ENCODE results near the gene PPP3CA. TPM values are rescaled to one million over a fixed set of nuclear protein-coding genes. Genes with fewer than 3 reads are reported as not detected.
"Not testable (repeated sequence)": the region's sequence is repeated elsewhere in the genome, so short reads cannot be mapped to it uniquely, and the experiment has no call there.

PPP3CA gene
- total RNA-seq, 1 donor from 2014 or later = 78.2 TPM

DNA sequence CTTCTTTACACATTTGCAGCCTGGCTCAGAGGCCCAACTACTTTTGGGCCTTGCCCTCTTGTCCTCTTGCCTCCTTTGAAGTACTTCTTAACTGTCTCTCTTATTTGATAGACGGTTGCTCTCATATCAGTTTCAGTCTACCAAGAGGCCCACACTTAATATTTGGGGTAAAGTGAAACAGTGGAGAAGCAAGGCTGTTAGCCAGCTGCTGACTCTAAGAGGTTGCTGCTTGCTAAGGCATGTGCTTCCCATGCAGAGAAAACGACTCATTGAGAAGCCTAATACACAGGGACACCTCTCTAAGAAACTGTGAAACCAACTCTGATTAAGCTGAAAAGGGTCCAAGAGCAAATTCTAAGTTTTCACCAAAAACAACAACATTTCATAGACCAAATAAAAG, 94.6 kb downstream of the PPP3CA start:
- peak; percentile 34 for DNase-seq

DNA sequence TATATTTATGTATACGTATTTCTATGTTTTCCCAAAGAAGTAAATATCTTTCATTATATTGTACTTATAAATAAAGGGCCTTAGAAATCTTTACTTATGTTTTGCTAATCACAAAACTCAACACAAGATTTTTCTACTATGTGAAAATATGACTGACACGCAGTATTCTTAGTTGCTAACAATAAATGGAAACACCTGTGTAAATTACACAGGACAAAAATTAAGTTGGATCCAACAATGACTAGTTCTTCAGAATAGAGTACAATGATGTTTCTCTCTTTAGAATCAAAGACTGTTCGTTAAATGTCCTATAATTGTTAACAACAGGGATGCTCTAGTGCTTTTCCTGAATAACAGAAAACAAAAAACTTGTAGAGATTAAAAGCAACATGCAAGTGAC, 96.1 kb downstream of the PPP3CA start:
- no peak for DNase-seq

DNA sequence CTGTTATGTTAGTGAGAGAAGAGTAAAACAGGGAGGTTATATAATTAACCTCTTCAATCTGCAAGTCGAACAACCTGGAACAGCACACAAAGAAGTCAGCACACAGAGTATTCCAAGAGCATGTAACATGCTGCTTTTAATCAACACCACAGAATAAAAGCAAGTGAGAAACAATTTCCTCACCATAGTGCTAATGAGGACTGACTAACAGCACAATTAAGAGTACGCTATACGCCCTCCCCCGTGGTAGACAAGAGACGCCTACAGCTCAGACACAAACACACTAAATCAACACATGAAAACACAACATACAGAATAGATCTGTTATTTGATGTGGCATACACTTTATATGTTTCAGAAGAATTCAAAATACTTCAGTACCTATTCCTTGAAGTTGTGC, 103.0 kb downstream of the PPP3CA start:
- DNase-seq = no peak

DNA sequence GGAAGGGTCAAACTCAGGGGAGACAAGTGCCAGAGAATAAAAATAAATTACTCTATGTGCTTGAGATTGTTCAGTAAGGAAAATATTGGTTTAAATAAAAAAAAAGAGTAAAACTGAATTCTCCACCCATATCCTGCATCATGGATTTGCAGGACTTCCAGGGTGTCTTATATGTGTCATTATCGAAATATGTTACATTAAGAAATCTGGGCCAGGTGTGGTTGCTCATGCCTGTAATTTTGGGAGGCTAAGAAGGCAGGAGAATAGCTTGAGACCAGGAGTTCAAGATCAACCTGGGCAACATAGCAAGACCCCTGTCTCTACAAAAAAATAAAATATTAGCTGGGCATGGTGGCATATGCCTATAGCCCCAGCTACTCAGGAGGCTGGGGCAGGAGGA, 104.9 kb downstream of the PPP3CA start:
- DNase-seq = no peak

DNA sequence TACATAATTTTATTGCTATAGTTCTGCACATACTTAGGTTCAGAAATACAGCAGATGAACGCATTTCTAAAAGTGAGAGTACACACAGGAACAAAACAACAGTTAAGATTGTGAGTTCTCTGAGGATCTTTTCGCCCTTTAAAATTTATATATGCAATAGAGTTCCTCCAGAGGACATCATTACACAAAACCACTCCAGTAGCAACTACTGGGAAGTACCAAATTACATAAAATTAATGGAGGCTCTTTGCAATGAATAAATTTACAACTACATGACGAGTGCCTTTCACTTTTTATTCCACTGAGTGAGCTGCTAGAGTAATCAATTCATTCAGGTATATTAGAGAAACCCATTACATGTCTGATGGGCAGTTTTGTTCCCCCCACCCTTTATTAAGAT, 107.2 kb downstream of the PPP3CA start:
- no peak for DNase-seq

DNA sequence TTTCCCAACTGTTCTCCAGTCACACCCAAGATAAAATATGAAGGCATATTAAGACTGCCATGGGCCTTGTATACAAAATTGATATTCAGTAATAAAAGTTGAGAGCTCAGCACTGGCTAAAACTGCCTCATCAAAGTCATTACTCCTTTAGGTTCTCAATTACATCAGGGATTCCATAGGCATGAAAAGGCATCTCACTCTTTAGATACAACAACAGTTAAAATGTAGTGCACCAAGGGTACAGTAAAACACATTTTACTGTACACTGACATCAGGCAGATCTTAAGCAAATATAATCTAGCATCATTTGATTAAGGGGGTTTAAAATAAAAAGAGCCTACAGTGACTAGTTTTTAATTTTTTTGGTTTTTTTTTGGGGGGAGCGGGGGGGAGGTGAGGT, 107.7 kb downstream of the PPP3CA start:
- no peak for DNase-seq

DNA sequence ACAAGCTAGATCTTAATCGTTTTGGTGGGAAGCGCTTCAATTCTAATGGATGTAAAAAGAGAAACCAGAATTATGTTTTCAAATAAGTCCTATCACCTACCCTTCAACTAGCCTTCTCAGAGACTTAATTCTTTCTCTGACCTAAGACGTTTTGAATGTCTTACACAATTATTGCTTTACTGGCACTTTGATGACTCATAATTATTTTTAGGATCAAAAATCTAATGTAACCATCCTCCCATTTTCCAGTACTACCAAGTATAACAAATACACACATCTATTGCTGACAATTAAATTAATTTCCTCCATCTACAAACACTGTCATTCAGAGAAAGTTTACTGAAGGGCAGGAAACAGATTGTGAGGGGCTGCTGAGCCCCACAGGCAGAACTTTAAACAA, 108.6 kb downstream of the PPP3CA start:
- DNase-seq = no peak

DNA sequence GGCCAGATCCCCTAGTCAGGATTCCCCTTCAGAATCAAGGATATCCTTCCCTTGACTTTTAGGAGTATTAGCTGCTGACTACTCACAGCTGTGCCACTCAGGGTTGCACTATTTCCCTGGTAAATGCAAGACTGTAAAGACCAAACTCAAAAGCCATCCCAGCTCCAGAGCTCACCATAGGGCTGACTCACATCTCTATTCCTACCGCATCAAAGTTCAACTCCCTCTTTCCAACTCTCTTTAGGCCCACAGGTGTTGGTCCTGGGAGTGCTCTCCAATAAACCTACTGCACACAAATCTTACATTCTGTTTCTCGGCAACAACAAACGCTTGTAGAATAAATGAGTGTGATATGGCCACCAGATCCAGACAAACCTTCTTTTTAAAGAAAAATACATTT, 109.6 kb downstream of the PPP3CA start:
- no peak for DNase-seq

DNA sequence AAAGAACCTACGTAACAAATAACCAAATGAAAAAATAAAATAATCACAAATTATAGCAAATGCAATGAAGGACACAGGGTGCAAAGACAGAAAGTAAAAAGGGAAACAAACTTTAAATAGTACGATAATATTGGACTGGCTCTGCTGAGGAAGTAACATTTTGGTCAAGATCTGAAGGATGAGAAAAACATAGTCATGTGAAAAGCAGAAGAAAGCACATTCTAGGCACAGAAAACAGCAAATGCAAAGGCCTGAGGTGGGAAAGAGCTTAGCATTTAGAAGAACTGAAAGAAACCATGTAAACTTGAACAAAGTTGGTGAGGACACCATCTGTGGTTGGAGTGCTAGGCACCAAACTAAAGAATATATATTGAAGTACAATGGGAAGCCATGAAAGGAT, 111.2 kb downstream of the PPP3CA start:
- DNase-seq = no peak

DNA sequence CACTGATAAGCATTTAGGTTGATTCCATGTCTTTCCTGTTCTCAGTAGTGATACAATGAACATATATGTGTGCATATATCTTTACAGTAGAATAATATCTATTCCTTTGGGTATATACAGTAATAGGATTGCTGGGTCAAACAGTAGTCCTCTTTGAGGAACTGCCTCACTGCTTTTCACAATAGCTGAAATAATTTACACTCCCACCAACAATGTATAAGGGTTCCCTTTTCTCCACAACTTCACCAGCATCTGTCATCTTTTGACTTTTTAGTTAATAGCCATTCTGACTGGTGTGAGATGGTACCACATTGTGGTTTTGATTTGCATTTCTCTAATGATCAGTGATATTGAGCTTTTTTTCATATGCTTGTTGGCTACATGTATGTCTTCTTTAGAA, 113.2 kb downstream of the PPP3CA start:
- not testable (repeated sequence) for DNase-seq

DNA sequence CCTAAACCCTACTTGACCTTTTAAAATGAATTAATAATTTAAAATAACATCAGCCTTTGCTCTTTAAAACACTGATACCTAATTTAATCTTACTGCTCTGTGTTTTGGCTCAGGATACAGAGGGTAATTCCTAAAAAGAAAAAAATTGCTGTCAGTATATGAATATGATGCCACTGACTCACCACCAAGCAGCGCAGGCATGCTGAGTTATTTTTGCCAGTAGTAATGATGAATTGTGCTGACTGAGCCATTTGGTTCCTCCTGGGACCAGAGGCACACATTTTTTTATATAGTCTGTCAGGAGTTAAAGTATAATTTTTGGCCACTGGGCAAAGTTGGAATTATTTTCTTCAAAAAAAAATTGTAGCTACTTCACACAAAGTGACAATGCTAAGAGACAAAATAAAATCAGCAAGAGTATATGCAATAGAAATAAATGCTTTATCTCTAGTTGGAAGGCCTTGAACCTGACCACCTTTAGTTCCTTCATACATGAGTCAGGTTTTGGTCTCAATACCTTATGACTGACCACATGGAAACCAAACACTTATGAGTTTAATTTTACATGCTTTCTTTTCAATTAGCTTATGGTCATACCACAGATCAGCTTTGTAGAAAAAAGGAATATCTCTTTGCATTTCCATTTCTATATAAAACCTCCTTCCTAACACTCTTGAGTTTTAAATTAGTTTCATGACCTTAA, 115.1 kb downstream of the PPP3CA start:
- DNase-seq = peak; percentile 15

DNA sequence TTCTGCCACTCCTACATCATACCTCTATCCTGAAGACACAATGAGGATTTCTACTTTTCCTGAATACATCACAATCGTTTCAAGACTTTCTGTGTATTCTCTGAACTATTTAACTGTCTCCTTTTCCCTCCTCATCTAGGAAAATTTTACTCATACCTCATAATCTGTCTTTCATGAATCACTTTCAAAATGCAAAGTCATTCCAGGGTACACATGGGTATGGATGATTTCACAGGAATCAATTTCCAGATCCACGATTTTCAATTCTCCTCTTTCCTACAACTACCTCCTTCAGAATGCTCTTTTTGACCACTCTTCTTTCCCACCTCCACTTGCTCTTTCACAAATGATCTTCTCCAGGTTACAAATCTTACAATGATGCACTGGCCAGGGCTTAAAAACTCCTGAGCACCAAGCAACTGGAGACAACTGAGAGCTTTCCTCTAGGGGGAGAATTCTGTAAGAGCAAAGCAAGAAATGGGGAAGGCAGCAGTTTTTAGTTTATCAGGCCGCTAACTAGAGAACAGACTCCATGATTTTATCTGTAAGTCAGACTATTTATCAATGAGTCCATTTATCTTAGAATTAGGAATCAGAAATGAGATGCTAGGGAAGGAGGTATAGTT, 116.4 kb downstream of the PPP3CA start:
- no peak for DNase-seq

DNA sequence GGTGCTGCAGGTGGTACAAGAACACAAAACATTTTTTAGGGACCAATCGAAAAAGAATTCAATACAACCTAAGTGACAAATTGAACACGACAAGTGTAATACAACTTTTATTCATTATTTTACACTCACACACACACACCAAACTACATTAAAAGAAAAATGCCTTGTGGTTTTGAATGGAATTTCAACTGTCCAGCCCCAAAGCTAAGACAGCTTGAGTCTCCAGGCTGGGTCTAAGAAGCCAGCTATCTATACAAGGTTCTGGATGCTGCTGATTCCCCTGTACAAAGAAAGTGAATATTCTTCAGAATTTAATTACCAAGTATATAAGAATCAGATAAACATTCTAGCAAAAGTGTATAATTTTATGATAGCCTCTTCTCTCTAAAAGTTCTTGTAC, 118.2 kb downstream of the PPP3CA start:
- no peak for DNase-seq

DNA sequence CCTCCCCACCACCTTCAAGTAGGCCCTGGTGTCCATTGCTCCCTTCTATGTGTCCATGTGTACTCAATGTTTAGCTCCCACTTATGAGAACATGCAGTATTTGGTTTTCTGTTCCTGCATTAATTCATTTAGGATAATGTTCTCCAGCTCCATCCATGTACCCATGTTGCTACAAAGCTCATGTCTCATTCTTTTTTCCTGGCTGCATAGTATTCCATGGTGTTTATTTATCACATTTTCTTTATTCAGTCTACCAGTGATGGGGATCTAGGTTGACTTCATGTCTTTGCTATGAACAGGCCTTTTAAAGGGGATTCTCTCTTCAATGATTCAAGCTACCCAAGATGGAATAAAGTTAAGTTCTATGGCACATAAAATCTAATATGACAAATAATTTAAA, 119.6 kb downstream of the PPP3CA start:
- no peak for DNase-seq

DNA sequence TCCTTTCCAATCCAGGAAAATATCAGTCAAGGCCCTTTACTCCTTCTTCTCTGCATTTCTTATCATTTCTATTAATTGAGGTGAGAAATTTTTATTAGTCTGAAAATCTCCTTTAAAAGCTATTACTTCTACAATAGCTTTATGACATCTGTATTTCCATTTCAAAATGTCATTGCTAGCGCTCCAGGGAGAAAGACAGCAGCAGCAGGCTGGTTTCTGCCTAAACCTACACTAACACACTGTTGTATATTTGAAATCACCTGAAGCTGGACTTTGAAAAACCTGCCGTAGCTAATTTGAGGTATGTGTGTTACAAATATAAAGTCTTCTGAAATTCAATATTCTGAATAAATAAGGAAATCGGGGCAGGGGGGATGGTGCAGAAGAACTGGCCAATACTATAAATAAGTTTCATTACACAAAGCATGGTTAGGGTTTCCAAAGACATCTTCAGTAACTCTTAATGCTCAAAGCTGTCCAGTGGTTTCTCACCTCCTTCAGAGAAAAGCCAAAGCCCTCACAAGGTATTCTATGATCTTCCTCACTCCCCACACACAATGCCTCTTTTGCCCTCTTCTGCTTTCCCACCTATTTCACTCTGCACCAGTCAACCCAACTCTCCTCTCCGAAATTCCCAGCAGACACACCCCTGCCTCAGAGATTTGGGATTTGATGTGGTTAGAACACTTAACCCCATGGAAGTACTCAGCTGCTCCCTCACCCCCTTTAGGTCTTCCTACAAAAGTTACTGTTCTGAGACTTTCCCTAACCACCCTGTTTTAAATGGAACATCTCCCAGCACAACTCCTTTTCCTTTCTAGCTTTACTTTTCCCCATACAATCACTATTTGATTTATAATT, 122.7 kb downstream of the PPP3CA start:
- DNase-seq = no peak

DNA sequence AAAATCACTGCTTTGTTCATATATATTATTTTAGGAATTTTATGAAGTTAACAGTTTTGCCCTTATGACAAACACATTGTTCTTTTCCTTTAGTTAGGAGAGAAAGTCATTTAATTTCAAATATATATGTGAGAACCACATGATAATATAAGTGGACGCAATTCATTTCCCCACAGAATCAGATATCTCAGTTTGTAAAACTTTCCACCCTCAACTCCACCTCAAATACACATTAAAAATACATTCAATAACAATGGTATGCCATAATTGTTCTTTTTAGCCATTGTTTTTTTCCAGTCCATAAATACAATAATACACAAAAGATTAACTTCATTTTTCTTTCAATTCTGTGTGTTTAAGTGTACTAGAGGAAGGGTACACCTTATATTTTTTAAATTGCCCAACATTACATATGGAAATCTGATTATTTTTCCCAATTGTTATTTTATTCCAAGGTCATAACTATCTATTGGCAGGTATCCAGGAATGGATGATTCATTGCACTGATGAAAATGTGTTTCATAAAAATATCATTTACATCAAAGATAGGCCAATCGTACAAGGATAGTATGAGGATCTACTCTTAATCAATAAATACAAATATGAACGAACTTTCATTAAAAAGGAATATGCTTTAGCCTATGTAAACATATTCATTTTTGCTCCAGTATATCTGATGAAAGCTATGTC, 125.0 kb downstream of the PPP3CA start:
- DNase-seq = no peak

DNA sequence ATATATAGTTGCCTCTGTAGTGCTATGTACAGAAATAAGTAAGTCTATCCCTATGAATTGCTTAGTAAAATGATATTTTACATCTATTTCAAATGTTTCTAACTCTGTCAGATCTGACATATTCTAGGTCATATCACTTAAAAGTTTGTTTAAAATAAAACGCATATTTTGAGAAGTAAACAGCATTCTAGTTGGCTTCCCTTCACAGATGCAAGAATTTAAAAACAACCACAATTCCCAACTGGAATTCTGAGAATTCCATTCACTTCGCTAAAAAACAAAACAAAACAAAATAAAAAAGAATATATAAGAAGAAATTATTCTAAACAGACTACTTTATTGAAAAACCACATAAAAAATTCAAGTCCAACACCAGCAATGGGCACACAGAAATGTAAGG, 126.0 kb downstream of the PPP3CA start:
- no peak for DNase-seq

DNA sequence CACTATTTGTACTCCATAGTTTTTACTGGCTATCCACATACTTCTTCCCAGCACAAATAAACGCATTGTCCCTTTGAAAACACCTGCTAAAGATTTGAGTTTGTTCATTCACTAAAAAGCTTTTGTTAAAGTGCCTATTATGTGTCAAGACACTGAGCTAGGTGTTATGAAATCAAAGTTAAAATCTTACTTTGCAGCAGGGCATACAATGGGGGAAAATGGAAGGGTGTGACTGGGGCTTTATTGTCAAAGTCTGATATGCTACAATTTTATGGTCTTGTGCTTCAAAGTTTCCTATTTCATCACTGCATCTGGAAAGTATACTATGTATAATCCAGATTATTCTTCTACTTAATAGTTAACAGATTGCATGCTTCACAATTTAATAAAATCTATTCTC, 128.4 kb downstream of the PPP3CA start:
- no peak for DNase-seq

DNA sequence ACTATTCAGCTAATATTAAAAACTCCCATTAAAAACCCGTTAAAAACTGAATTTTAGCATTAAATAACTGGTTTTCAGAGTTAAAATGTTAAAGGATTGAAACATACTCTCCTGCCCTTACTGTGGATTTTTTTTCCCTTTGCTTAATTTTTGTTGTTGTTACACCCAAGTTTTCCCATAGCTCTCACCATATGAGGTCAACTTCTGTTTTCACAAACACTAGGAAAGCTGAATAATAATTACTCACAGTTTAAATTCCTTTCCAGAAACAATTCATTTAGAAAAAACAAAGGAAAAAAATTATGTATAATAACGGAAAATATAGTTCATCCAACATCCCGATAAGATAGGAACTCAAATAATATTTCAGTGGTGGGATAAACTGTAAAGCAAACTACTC, 129.0 kb downstream of the PPP3CA start:
- DNase-seq = no peak

DNA sequence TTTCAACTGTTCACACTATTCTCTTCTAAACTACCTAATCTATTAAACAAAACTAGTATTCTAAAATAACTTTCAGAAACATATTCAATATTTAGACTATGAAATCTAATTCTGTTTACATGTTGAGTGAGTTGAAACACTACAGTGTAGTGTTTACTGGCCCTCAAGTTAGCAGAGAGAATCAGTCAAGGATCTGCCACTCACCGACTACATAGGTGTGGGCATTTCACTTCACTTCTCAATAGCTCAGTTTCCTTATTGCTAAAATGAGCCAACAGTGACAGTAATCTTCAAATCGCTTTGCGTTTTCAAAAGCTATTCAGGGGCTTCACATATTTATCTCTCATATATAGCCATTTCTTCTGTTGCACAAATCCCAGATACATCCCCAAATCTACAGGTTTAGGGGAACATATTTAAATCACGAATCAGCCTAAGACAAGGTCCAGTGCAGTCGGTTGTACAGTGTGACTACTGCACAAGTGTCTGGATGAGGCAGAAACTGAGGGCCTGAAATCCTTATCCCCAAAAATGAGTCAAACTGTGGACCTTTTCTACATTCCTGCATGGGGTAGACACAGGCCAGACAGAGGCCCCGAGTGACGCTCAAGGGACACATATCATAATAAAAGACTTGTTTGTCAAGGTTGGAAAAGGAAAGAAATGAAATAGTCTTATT, 129.8 kb downstream of the PPP3CA start:
- DNase-seq = no peak

DNA sequence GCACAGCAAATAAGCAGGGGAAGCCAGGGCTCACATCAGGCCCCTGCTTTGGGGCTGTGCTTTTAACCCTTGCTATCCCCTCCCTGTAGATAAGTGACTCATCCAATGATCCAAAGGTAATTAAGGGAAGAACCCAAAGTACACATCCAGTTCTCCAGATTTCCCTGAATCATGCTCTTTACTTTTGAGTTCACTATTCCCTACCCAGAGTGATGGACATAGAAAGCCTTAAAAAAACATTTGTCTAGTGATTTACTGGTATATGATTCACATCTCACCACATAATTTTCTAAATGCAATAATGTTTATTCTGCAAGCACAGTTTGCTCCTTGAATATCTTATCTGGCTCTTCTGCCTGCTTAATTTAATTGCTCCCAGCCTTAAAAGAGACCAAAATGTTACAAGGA, 136.2 kb downstream of the PPP3CA start:
- DNase-seq = no peak

DNA sequence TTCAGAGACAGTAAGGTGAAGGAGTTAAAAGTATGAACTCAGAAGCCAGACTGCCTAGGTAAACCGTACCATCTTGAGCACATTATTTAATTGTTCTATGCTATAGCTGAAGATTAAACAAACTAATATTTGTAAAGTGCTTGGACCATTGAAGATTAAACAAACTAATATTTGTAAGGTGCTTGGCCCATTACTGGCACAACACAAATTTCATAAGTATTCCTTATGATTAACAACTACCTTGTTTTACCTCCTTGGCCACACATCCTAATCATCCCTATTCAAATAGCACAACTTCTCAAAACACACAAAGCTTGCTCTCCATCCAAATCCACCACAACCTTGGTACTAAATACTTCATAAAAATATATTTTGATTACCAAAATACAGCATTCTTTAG, 137.0 kb downstream of the PPP3CA start:
- DNase-seq = no peak
